GM21825 (cell line): ENCODE results near the gene PARP1.
"Not testable (repeated sequence)": the region's sequence is repeated elsewhere in the genome, so short reads cannot be mapped to it uniquely, and the experiment has no call there.

ENCODE experiments used
- ATAC-seq: cut with Tn5 transposase; IDR thresholded peaks from one replicate; pipeline ENCODE4 v1.9.1; 2021; ENCODE audit warnings: mild to moderate bottlenecking, moderate library complexity; ENCODE audit not compliant: unreplicated experiment

Gene PARP1

DNA sequence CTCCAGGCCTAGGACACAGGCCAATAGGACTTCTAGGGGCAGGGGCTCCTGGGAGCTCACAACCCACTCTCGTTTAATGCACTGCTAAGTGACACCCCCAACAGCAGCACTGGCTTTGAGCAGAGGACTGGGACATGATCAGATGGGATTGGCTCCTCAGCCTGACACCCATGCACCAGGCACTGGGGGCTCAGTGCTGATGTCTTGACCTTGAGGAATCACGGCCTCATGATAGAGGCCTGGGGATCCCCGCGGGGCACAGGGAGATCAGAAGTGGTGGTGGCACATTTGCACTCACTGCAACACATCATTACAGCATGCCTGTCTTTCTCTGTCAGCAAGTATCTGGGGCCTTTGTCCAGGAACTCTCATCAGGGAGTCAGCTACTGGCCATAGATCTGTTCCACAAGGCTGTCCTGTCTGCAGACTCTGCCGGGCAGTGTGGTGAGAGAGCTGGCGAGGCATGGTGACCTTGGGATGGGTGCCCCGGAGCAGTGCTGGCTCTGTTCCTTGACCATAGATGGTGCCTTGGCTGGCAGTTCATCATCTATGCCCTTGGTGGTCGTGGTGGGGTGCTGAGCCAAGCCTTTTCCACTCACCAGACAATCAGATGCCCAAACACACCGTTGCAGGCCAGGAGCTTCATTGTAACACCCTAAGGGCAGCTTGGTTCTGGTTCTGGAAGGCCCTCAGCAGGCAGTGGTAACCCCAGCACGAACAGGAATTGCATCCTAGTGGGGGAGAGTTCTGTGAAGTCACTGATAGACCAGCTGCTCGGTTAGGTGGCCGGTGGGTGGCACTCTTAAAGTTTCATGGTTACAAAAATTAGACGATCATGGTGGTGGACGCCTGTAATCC lies 22.2 kb upstream of the PARP1 start:
- no peak for ATAC-seq

DNA sequence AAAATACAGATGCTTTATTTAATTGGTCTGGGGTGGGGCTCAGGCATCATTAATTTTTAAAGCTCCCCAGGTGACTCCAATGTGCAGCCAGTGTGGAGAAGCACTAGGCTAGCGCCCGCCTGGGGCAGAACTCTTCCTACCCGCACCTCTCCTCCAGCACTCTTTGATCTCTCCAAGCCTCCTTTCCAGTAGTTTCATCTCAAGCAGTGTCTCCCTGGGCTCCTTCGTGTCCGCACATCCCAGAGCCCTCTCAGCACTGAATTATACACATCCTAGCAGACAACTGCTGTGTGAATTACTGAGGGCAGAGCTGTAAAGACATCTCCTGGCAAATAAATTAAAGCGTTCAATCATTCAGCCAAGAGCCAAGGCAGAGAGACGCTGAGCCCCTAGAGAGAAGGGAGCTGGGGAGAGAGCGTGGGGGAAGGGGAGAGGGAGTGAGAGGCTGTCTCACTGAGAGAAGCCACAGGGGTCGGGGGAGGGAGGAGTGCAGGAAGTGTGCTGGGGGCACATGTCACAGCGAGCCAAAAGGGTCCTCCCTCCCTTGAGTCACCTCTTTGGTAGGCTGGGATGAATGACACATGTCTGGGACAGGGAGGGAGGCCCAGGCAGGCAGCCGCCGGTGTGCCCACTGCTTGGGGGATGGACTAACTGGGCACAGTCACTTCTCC lies 21.0 kb upstream of the PARP1 start:
- no peak for ATAC-seq

- ATAC-seq, result no peak
Measured at GRCh38 chr1:226428348-226428747, 20.5 kb upstream of the PARP1 start.

DNA sequence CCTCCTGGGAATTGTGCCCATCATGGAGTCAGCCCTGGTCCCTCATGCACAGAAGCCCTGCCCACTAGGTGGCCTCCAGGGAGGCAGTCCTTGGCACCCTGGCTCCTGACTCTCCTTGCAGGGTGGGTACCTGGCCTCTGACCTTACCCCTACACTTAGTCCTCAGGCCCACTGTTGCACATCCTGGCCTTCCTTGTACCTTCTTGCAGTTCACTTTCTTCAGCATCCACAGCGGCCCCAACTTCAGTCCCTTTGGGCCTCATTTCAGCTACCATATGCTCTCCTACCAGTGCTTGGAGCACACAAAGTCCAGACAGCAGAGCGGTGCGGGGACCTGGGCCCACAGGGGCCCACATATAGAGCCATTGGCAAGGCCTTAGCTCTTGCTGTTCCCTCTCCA lies 19.2 kb upstream of the PARP1 start:
- no peak for ATAC-seq

DNA sequence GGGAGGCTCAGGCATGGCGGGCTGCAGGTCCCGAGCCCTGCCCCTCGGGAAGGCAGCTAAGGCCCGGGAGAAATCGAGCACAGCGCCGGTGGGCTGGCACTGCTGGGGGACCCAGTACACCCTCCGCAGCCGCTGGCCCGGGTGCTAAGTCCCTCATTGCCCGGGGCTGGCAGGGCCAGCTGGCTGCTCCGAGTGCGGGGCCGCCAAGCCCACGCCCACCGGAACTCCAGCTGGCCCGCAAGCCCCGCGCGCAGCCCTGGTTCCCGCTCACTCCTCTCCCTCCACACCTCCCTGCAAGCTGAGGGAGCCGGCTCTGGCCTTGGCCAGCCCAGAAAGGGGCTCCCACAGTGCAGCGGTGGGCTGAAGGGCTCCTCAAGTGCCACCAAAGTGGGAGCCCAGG lies 18.5 kb upstream of the PARP1 start:
- not testable (repeated sequence) for ATAC-seq

DNA sequence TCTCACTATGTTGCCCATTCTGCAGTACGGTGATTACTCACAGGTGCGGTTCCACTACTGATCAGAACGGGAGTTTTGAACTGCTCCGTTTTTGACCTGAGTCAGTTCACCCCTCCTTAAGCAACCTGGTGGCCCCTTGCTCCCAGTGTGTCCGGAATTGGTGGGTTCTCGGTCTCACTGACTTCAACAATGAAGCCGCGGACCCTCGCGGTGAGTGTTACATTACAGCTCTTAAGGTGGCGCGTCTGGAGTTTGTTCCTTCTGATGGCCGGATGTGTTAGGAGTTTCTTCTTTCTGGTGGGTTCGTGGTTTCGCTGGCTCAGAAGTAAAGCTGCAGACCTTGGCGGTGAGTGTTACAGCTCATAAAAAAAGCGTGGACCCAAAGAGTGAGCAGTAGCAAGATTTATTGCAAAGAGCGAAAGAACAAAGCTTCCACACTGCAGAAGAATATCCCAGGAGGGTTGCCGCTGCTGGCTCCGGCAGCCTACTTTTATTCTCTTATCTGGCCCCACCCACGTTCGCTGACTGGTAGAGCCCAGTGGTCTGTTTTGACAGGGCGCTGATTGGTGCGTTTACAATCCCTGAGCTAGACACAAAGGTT lies 17.6 kb upstream of the PARP1 start:
- ATAC-seq, result no peak

DNA sequence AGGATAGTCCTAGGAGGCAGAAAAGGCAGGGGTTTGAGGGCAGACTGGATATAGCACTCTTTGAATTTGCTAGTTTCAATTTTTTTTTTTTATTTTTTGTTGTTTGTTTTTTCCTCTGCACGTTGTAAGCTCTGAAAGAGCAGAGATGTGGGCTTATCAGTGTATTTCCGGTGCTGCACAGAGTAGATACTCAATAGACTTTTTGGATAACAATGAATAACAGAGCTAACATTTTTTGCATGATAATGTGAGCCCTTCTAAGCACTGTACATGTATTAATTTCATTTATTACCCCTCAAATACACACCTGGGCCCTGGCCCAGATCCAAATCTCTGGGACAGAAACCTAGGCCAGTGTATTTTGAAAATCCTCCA lies 17.1 kb upstream of the PARP1 start:
- ATAC-seq, result no peak

DNA sequence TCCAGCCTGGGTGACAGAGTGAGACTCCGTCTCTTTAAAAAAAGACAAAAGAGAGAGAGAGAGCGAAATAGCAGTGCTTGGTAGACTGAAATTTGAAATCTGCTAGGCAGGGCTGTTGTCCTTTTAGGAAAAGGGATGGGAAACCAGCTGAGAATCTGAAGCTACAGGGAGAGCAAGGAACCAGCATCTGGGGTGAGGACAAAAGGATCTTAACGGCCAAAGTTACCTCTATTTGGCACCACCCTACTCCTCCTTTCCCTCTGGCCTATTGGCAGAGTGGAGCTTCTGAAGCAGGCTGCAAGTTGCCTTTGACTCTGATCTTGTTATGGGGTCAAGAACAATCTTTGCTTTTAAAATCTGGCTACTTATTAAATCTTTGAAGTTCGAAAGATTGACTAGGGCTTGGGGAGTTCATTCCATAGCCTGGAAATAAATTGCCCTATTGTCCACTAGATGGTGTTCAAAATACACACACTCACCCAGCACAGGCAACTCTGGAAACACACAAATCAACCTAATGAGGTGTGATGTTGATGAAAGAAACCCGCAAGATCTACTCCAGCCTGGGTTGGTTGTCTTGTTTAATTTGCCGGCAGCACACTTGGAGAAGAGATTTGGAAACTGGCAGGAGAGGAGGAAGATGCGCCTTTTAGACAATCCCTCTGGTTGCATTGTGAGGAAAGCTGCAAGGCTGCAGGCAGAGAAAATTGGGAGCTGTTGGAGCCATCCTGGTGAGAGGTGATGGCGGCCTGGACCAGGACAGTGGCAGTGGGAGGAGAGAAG lies 16.5 kb upstream of the PARP1 start:
- ATAC-seq, result no peak

GRCh38 chr1:226422478-226422877 lies 14.6 kb upstream of the PARP1 start:
- ATAC-seq, result no peak

- ATAC-seq, result no peak
Measured at GRCh38 chr1:226420897-226421296, 13.0 kb upstream of the PARP1 start.

- ATAC-seq, result no peak
Measured at GRCh38 chr1:226420328-226420727, 12.4 kb upstream of the PARP1 start.

- no peak for ATAC-seq
Measured at GRCh38 chr1:226419284-226420029, 11.6 kb upstream of the PARP1 start.

DNA sequence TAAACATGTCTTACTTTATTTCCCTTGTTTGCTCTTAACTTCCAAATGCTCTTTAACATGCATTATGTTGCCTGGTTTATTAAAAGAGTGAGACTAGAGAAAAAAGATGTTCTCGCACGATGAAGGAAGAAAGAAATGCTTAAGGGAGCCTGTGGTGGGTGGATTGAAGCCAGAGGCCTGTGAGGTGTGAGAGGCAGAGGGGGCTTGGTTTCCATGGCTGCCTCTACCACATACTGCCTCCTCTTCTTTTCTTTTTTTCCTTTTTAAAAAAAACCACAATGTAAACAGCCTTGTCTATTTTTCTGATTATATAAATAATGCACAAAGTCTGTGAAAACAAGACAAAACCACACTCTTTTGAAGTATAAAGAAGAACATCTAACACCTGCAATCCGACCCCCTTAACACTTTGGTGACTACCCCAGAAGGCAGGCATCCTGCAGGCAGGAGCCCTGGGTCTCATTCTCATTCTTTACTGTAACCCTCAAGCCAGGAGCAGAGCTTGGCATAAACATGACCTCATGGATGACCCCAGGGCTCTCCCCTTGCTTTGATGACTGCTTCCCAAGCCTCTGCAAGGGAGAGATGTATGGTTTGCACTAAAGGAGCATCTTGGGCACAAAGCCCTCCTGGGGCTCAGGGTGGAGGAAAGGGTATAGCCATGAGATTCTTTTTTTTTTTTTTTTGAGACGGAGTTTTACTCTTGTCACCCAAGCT lies 10.1 kb upstream of the PARP1 start:
- no peak for ATAC-seq

- no peak for ATAC-seq
Measured at GRCh38 chr1:226417350-226417749, 9.5 kb upstream of the PARP1 start.

GRCh38 chr1:226414098-226414698 lies 6.3 kb upstream of the PARP1 start:
- no peak for ATAC-seq

DNA sequence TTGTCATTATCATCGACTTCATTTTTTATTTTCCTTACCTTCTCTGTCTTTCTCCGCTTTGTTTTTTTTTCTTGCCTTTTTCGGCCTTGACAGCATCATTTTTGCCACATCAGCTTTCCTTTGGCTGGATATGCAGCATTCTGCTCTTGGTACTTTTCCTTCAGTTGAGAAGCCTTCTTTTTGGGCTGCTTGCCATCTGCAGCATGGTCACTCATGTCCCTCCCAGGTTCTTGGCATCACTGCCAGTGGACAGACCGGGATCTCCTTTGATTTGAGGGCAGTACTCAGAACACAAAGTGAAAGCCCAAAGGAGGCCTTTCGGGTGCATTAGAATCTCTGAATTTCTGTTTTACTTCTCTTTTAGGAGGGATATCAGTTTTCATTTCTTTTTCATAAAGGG lies 3.7 kb upstream of the PARP1 start:
- no peak for ATAC-seq

GRCh38 chr1:226410958-226411357 lies 3.1 kb upstream of the PARP1 start:
- no peak for ATAC-seq

- no peak for ATAC-seq
Measured at GRCh38 chr1:226409392-226409791, 1.5 kb upstream of the PARP1 start.
